A673 (cell line): ENCODE measurements around the gene PGK1. TPM values are rescaled to one million over a fixed set of nuclear protein-coding genes. Genes with fewer than 3 reads are reported as not detected.
"Not testable (repeated sequence)": the region's sequence is repeated elsewhere in the genome, so short reads cannot be mapped to it uniquely, and the experiment has no call there.

Experiments
- BruUV-seq: library from RNA; stranded (reverse); fragments of 400-500 nt; replicated peaks from 2 replicates; lab custom pipeline; 2021; lab: Mats Ljungman, UMichigan
- CTCF ChIA-PET: fragments of 300-600 bp; sonication (Branson Sonifier 250); formaldehyde crosslinking; loops from one replicate; lab custom pipeline; 2022; ENCODE audit warnings: antibody characterized with exemption; lab: Charles Lee
- POLR2A ChIA-PET: fragments of 300-600 bp; sonication (Branson Sonifier 250); formaldehyde crosslinking; loops from one replicate; lab custom pipeline; 2022; ENCODE audit warnings: antibody characterized with exemption; ENCODE audit not compliant: low non-redundant PET; lab: Charles Lee
- DNase-seq: peaks from one replicate; pipeline ENCODE4 v3.0.0-alpha.2; 2015; ENCODE audit warnings: low spot score
- H3K27ac ChIP-seq: fragments of 200-600 bp; sonication (generic); 2 replicates; pipeline ENCODE4 v1.5.1; 2016; ENCODE audit warnings: mixed run types, low read depth, mild to moderate bottlenecking, mixed read lengths, antibody characterized with exemption, low read length; ENCODE audit not compliant: poor library complexity, severe bottlenecking
- H3K27me3 ChIP-seq: fragments of 200-600 bp; sonication (generic); replicated peaks from 2 replicates; pipeline ENCODE4 v1.6.1; 2017; ENCODE audit warnings: mixed run types, low read depth, mild to moderate bottlenecking, mixed read lengths, antibody characterized with exemption, low read length; ENCODE audit not compliant: insufficient read depth, poor library complexity
- H3K36me3 ChIP-seq: fragments of 200-600 bp; sonication (generic); 2 replicates; pipeline ENCODE4 v1.6.1; 2016; ENCODE audit warnings: mixed run types, mild to moderate bottlenecking, mixed read lengths, antibody characterized with exemption, low read length; ENCODE audit not compliant: insufficient read depth, poor library complexity, severe bottlenecking
- H3K4me1 ChIP-seq: fragments of 200-600 bp; sonication (generic); 2 replicates; pipeline ENCODE4 v1.6.1; 2017; ENCODE audit warnings: mixed run types, mild to moderate bottlenecking, mixed read lengths, antibody characterized with exemption, low read length; ENCODE audit not compliant: insufficient read depth, poor library complexity, severe bottlenecking
- H3K4me3 ChIP-seq: fragments of 200-600 bp; sonication (generic); 2 replicates; pipeline ENCODE4 v1.5.1; 2016; ENCODE audit warnings: low read depth, mixed run types, mild to moderate bottlenecking, mixed read lengths, low read length; ENCODE audit not compliant: poor library complexity, severe bottlenecking
- H3K9me3 ChIP-seq: fragments of 200-600 bp; sonication (generic); 2 replicates; pipeline ENCODE4 v1.6.1; 2016; ENCODE audit warnings: mixed run types, low read depth, mild to moderate bottlenecking, mixed read lengths, antibody characterized with exemption, low read length; ENCODE audit not compliant: poor library complexity, severe bottlenecking
- CTCF ChIP-seq: fragments of 300-800, 200-600 bp; sonication (generic); conservative IDR thresholded peaks from 2 replicates; pipeline ENCODE4 v1.5.1; 2017; ENCODE audit warnings: low read depth, mild to moderate bottlenecking, antibody characterized with exemption, low read length, moderate library complexity, mixed read lengths
- EZH2 ChIP-seq: fragments of 200-600 bp; sonication (generic); IDR thresholded peaks from 2 replicates; pipeline ENCODE4 v1.6.1; 2017; ENCODE audit warnings: borderline replicate concordance, low read depth, mild to moderate bottlenecking, mixed read lengths, antibody characterized with exemption, low read length; ENCODE audit not compliant: poor library complexity, severe bottlenecking
- intact Hi-C: fragments of 100-400 bp; cut with micrococcal nuclease; formaldehyde crosslinking; loops from one replicate; pipeline ENCODE4 v1.10.0; 2022; ENCODE audit not compliant: unreplicated experiment
- total RNA-seq: library from RNA; stranded (reverse); gene quantifications from 2 replicates; pipeline ENCODE4 v1.2.3, GENCODE V29; 2021

Gene PGK1
- total RNA-seq, 1 experiment from 2014 or later = 438 TPM

GRCh38 chrX:78133238-78133960 is 29.4 kb downstream of the PGK1 start:
- H3K4me3 ChIP-seq = no peak overlapping the region
- H3K4me1 ChIP-seq = no peaks in the 10 kb centered on the region
- ChIA-PET POLR2A (interaction anchor here (0.9 kb wide), 1 partner anchor 104 kb away, joined by 3 read pairs; no protein-coding TSS in a partner anchor), CTCF (no interaction called here)
- no peaks in the 10 kb centered on the region for H3K27me3 ChIP-seq
- no peak overlapping the region for H3K27ac ChIP-seq
- TF ChIP-seq CTCF (no peak), EZH2 (no peak)
- no peak for DNase-seq
- H3K36me3 ChIP-seq = peaks cover 18% of the 10 kb centered on the region
- no peaks in the 10 kb centered on the region for H3K9me3 ChIP-seq
- no TSS peak for BruUV-seq
- intact Hi-C loops = no loop called here

- TF ChIP-seq CTCF (no peak), EZH2 (no peak)
- Histone ChIP-seq H3K27me3 (no peaks in the 10 kb centered on the region), H3K4me3 (peak within 1 kb of the TSS; percentile 75), H3K4me1 (no peaks in the 10 kb centered on the region), H3K9me3 (no peaks in the 10 kb centered on the region), H3K36me3 (no peaks in the 10 kb centered on the region), H3K27ac (peak within 1 kb of the TSS; percentile 67)
- intact Hi-C loops = no loop called here
- CTCF ChIA-PET = interaction anchor here (0.6 kb wide), 1 partner anchor 1453 kb away, joined by 3 read pairs; no protein-coding TSS in a partner anchor
- DNase-seq = peak; percentile 91
- TSS peak; percentile 46 for BruUV-seq
- POLR2A ChIA-PET = interaction anchor here (0.6 kb wide), 1 partner anchor 38 kb away, joined by 12 read pairs; no protein-coding TSS in a partner anchor
Measured at GRCh38 chrX:78139160-78140123, 35.4 kb downstream of the PGK1 start, which contains the start of gene TAF9B. Gene TAF9B (minus strand): TSS chrX:78139650. CDS start chrX:78139611, 39 bp downstream.

GRCh38 chrX:78140206-78140605 is 36.2 kb downstream of the PGK1 start:
- Histone ChIP-seq H3K27ac (no peak overlapping the region), H3K27me3 (no peaks in the 10 kb centered on the region), H3K4me3 (no peak overlapping the region), H3K9me3 (no peaks in the 10 kb centered on the region), H3K36me3 (no peaks in the 10 kb centered on the region), H3K4me1 (no peaks in the 10 kb centered on the region)
- BruUV-seq = no TSS peak
- ChIA-PET POLR2A (no interaction called here), CTCF (no interaction called here)
- DNase-seq = no peak
- intact Hi-C loops = no loop called here
- no peak for TF ChIP-seq CTCF
- no peak for TF ChIP-seq EZH2

- POLR2A ChIA-PET, BruUV-seq, H3K27ac ChIP-seq, H3K9me3 ChIP-seq, H3K27me3 ChIP-seq, intact Hi-C loops, DNase-seq, H3K4me1 ChIP-seq, CTCF ChIA-PET, H3K4me3 ChIP-seq, H3K36me3 ChIP-seq: not testable (repeated sequence)
Measured at GRCh38 chrX:78147002-78147540, 43.0 kb downstream of the PGK1 start.
